HG02571 (cell line): ENCODE data around the gene NLRC5.

Source experiments
- ATAC-seq: cut with Tn5 transposase; IDR thresholded peaks from one replicate; pipeline ENCODE4 v1.9.1; 2021; ENCODE audit warnings: mild to moderate bottlenecking, moderate library complexity; ENCODE audit not compliant: unreplicated experiment

Gene NLRC5

GRCh38 chr16:57123974-57124674 is 134.8 kb downstream of the NLRC5 start:
- ATAC-seq: no peak

GRCh38 chr16:57125376-57125775 is 136.0 kb downstream of the NLRC5 start:
- no peak for ATAC-seq

GRCh38 chr16:57125969-57126368 is 136.6 kb downstream of the NLRC5 start:
- ATAC-seq: no peak

GRCh38 chr16:57126411-57126810 is 137.1 kb downstream of the NLRC5 start:
- no peak for ATAC-seq

- no peak for ATAC-seq
These were observed 137.8 kb downstream of the NLRC5 start for GRCh38 chr16:57127037-57127763.

GRCh38 chr16:57127836-57128235 is 138.5 kb downstream of the NLRC5 start:
- ATAC-seq: no peak

- ATAC-seq: no peak
These were observed 139.5 kb downstream of the NLRC5 start for GRCh38 chr16:57128771-57129389.

- no peak for ATAC-seq
These were observed 141.6 kb downstream of the NLRC5 start for GRCh38 chr16:57130950-57131321.

- ATAC-seq: no peak
These were observed 142.1 kb downstream of the NLRC5 start for GRCh38 chr16:57131351-57131970.

- ATAC-seq: no peak
These were observed 143.1 kb downstream of the NLRC5 start for GRCh38 chr16:57132470-57132869.

GRCh38 chr16:57133031-57133430 is 143.7 kb downstream of the NLRC5 start:
- ATAC-seq: no peak
